GM19240 (cell line): Measurements from ENCODE around the gene RELL1.
"Not testable (repeated sequence)": the region's sequence is repeated elsewhere in the genome, so short reads cannot be mapped to it uniquely, and the experiment has no call there.

Experiments
- DNase-seq: peaks from one replicate; pipeline ENCODE4 v3.0.0; 2011; ENCODE audit warnings: low spot score; ENCODE audit not compliant: insufficient read length

The RELL1 gene

DNA sequence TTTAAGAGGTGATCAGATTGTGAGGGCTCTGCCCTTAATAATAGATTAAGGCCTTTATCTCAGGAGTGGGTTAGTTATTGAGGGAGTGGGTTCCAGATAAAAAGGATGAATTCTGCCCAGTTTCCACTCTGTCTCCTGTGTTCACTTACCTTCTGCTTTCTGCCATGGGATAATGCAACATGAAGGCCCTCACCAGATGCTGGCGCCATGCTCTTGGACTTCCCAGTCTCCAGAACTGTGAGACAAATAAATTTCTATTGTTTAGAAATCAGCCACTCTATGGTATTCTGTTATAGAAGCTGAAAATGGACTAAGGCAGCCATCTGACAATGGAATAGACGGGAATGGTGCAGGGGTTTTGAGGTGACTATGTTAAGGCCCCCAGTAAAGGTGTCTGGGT lies 6.9 kb upstream of the RELL1 start:
- DNase-seq: no peak

GRCh38 chr4:37690976-37691375 lies 4.8 kb upstream of the RELL1 start:
- DNase-seq: no peak

DNA sequence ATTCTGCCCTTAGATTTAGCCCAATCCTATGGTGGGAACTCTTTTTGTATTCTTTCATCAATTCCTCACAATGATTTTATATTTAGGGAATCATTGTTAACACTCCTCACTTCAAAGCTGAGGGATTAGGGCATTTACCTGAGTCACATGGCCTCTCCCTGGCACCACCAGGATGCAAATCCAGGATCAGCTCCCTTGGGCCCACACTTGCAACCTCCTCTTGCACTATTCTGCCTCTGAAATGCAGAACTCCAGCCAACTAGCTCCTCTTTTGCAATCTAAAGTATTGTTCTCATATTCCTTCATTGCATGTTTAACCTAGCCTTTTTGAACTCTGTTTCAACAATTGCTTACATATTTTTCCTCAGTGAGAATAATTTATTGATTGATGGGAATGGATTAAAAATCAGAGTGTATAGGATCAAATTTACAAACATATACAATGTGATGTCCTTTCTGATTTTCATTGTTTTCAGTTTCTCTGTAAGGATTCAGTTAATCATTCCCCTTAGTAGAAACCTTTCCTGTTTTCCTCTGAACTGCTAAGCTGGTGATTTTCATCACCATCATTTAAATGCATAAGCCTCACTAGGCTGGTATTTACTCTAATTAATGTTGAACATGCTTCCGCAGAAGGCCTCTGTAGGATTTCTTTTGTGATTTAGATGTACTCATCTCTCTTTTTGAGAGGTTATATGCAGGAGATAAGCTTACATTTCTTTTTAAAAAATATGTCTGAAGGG lies 3.3 kb upstream of the RELL1 start:
- DNase-seq: no peak

DNA sequence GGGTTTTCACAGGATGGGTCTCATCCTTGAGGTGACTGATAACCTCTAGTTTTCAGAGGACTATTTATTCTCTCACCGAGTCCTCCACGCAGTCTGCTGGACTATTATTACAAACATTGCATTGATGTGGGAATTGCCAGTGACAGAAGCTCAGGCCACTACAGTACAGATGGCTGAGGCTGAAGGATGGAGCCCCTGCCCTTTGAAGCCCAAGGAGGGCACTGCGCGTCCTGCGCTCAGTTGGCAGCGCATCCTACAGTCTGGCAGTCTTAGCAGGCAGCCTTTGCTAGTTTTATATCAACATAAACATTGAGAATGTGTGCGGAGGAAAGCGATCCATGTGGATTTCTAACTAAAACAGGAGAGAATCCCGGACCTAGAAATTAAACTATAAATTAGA lies 1.5 kb upstream of the RELL1 start:
- DNase-seq: no peak

- DNase-seq: no peak
These were observed 1.0 kb upstream of the RELL1 start for GRCh38 chr4:37687194-37687562.

- no peak for DNase-seq
These were observed 278 bp downstream of the RELL1 start for GRCh38 chr4:37685823-37686372.

- no peak for DNase-seq
These were observed 884 bp downstream of the RELL1 start for GRCh38 chr4:37685161-37685822.

GRCh38 chr4:37684154-37684553 lies 2.0 kb downstream of the RELL1 start:
- DNase-seq: no peak

GRCh38 chr4:37682701-37683401 lies 3.3 kb downstream of the RELL1 start:
- no peak for DNase-seq

GRCh38 chr4:37680089-37680488 lies 6.1 kb downstream of the RELL1 start:
- no peak for DNase-seq

DNA sequence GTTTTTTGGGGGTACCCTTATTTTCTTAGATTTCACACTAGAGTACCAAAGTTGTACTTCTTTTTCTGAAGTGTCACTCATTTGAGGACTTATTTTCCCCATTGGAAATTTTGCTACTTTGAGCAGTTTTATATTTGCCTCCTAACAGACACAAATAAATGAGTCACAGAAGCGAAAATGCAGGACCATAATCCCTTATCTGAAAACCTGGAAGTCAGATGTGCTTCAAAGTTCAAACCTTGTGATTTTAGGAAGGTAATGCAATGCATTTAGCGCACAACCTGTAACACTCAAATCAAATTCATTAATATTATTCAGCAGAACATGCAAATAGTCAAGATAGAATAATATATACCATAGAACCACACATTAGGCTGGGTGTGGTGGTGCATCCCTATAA lies 6.9 kb downstream of the RELL1 start:
- no peak for DNase-seq

DNA sequence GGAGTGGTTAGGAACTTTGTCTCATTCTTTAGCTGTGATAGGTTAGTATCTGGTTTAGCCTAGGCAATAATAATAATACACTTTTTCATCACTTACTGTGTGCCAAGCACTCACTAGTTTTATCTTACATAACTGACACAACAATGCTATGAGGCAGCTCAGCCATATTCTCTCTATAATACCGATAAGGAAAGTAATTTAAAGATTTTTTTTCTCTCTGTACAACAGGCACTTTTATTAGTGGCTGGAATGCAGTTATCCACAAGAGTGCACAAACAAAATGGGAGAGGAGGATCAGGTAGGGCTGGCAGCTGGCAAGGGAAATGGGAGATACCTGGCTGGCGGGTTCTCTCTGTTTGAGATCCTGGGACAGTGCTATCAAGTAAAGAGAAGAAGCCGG lies 7.6 kb downstream of the RELL1 start:
- DNase-seq: no peak

DNA sequence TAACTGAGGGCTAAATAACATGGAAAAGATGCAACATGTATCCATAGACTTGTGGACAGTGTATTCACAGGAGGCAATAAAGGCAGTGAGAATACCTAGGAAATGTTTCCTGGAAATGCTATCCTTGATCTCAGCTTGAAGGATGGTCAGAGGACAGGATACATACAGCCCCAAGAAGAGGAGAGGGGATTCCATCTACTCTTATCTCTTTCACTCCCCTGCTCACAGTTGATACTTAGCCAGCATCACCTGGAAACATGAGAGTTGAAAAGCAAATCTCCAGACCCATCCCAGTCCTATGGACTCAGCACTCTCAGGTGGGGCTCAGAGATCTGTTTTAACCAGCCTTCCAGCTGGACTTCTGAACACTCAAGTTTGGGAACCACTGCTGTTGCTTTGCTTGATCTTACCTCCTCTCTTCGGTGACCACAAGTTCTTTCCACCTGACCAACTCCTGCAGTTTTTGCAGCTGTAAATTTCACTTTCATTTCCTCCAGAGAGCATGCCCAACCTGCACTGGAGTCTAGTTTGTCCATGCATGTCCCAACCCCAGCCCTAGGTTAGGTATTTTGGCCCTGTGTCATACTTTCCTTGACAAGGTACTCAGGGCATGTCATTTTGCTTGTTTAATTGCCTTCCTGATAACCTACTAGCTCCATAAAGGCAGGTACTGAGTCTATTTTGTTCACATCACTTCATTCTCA lies 10.4 kb downstream of the RELL1 start:
- DNase-seq: peak; percentile 33

GRCh38 chr4:37674439-37674838 lies 11.7 kb downstream of the RELL1 start:
- no peak for DNase-seq

DNA sequence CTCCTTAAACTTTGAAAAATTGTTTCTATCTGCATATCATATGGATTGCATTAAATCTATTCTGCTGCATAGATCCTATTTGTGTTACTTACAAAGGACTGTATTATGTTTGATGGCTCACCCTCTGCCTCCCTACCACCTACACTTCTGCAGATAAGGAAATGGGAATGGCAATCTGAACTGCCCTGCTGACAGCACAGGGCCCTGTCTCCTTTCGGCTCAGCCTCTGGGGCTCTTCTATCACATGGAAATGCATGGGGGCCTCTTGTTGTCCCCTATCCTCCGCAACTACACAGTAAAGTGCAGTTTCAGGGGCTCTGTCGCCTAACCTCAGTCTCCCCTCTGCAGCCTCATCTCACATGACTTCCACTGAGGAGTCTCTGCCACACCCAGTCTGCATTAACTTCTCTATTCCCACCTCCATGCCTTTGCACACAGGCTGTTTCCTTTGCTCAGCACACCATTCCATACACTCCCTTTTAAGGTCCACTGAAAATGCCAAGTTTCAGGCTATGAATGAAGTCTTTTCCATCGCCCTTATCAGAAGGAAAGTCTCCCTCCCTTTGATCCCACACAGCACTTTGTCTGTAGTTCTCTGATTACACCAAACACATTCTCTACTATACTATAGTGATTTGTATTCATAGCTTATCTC lies 12.5 kb downstream of the RELL1 start:
- no peak for DNase-seq

DNA sequence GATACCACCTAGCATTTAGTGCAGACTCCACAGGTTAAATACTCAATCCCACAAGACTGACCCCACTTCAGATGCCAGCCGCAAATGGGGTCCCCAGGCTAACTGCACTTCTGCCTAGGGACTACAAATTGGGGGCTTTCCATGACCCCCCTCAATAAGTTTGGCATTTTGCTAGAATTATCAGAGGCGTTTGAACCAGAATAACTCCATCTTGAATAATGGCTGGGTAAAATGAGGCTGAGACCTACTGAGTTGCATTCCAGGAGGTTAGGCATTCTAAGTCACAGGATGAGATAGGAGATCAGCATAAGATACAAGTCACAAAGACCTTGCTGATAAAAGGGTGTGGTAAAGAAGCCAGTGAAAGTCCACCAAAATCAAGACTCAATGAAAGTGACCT lies 15.1 kb downstream of the RELL1 start:
- DNase-seq: no peak

DNA sequence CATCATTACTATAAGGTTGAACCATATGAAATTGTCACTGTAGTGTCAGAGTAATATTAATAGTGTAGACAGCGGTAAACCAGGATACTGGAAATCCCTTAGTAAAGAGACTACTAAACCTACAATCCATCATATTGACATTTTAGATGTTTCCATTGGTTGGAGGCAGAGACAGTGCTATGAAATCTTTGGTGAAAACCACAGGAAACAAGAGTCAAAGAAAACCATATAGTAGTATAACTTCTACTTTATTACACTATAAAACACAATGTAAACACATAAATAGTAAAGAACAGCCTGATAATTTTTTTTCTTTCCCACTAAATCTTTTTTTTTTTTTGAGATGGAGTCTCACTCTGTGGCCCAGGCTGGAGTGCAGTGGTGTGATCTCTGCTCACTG lies 15.9 kb downstream of the RELL1 start:
- DNase-seq: no peak

DNA sequence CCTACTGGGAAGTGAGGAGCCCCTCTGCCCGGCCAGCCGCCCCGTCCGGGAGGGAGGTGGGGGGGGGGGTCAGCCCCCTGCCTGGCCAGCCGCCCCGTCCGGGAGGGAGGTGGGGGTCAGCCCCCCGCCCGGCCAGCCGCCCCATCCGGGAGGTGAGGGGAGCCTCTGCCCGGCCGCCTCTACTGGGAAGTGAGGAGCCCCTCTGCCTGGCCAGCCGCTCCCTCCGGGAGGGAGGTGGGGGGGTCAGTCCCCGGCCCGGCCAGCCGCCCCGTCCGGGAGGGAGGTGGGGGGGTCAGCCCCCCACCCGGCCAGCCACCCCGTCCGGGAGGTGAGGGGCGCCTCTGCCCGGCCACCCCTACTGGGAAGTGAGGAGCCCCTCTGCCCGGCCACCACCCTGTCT lies 17.1 kb downstream of the RELL1 start:
- DNase-seq: not testable (repeated sequence)

DNA sequence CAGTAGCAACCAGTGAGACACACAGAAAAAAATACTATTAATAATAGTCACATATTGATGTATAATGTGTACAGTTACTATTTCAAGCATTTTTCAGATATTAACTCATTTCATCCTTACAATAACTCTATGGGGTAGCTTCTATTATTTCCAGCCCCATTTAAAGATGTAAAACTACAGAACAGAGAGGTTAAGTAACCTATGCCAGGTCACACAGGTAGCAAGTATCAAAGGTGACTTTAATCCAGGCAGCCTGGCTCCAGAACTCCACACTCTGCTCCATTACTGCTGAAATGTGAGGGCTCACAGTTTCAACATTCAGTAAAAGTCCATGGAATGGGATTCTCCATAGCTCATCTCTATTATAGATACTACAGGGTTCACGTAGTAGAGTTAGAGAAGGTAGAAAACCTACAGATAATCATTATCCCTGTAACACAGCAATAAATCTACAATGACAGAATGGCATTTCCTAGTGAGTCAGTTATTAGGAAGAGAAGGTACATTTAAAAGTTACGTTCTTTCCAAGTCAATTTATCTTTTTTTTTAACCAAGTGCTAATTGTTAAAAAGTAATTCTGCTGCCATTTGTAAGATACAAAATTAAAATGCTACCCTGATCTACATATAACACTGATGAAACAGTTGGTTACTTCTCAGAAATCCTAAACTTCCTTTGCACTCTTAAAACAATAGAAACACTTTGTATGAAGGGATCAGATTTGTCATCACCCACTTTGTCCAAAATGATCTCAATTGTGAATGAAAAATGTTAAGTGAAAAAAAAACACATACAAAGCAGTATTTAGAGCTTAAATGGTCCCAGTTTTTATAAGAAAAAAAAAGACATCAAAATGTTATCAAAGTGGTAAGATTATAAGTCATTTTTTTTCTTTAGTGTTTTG lies 18.7 kb downstream of the RELL1 start:
- DNase-seq: no peak

- DNase-seq: no peak
These were observed 19.5 kb downstream of the RELL1 start for GRCh38 chr4:37666625-37667071.
